Suppressor macrophage treated with lipopolysaccharide for 4 hours (primary cell): ENCODE measurements around the gene ELOVL7.
"Not testable (repeated sequence)": the region's sequence is repeated elsewhere in the genome, so short reads cannot be mapped to it uniquely, and the experiment has no call there.

Experiments
- DNase-seq: peaks from one replicate; pipeline ENCODE4 v3.0.0-alpha.2; 2020

ELOVL7 gene

GRCh38 chr5:60829490-60830266 lies 14.4 kb downstream of the ELOVL7 start:
- peak; percentile 15 for DNase-seq

DNA sequence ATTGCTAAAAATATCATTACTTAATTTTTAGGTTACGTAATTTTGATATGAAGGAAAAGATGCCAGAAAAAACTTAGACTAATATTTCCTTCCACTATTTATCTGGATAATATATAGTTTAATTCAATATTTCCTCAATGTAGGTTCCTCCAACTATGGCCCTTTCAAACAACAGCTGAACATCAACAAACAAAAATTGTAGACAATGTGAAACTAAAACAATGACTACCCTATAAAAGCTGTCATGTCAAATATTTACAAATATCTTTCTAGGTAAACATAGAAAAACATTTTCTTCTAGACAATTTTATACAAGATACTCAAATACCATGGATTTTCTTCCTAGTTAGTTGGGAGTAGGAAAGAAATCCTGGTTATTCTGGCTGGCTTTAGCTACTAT lies 16.9 kb downstream of the ELOVL7 start:
- DNase-seq = no peak

GRCh38 chr5:60826653-60827052 lies 17.4 kb downstream of the ELOVL7 start:
- DNase-seq = peak; percentile 33

GRCh38 chr5:60823574-60823973 lies 20.5 kb downstream of the ELOVL7 start:
- DNase-seq = no peak

- no peak for DNase-seq
Observed at GRCh38 chr5:60822285-60822556, 21.8 kb downstream of the ELOVL7 start.

DNA sequence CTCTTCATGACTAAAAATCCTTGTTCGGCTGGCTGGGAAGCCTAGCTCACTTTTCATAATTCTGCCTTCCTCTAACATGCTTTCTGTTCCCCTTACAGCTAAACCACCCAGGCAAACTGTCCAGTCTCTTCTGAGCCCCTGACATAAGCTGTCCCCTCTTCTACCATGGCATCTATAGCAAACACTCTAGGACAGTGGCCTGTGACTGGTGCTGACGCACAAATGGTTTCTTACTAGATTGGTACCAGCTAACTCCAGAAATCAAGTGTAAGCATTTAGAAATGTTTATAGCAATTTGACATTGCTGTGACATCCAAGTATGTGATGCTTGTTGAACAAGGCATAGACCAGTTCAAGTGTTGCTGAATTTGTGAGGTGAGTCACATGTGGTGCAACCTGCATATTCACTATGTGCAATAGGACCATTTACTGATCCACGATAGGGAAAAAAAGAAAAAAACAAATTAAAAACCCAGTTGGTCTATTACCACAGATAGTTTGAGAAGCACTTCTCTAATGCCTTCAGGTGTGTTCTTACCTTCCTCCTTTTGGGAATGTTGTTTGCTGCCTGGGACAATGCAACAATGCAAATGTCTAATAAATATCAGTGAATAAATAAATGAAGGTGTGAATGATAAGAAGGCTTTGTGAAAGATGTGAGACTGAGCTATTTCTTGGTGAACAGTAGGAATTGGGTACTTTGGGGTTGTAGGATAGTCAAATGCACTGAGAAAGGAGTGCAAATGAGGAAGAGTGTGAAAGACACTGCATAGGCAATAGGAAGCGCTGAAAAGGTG lies 22.4 kb downstream of the ELOVL7 start:
- DNase-seq = no peak

- DNase-seq = peak; percentile 32
Observed at GRCh38 chr5:60820593-60821487, 23.2 kb downstream of the ELOVL7 start.

DNA sequence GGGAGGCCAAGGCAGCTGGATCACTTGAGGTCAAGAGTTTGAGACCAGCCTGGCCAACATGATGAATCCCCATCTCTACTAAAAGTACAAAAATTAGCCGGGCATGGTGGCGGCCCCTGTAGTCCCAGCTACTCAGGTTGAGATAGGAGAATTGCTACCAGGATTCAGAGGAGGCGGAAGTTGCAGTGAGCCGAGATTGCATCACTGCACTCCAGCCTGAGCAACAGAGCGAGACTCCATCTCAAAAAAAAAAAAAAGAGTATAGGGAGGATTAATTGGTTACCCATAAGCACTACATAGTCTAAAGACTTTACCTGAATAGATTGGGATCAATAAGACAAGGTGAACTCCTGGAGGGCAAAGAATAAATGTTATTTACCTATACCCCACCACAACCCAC lies 27.9 kb downstream of the ELOVL7 start:
- not testable (repeated sequence) for DNase-seq

DNA sequence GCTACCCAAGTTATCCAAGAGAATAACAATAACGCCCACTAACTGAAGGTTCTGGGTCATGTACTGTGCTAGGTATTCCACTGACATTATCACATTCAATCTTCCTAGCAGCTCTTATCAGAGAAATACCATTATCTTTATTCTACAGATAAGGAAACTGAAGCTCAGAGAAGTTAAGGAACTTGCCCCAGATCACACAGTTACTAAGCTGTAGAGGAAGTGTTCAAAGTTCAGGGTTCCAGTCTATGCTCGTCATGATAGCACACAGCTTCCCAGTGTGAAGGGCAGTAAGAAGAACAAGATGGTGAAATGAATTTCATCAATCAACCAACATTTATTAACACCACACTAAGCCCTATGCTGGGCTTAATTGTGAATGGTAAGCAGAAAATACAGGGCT lies 29.6 kb downstream of the ELOVL7 start:
- DNase-seq = no peak

- no peak for DNase-seq
Observed at GRCh38 chr5:60812426-60812825, 31.6 kb downstream of the ELOVL7 start.

- no peak for DNase-seq
Observed at GRCh38 chr5:60811105-60811504, 33.0 kb downstream of the ELOVL7 start.

DNA sequence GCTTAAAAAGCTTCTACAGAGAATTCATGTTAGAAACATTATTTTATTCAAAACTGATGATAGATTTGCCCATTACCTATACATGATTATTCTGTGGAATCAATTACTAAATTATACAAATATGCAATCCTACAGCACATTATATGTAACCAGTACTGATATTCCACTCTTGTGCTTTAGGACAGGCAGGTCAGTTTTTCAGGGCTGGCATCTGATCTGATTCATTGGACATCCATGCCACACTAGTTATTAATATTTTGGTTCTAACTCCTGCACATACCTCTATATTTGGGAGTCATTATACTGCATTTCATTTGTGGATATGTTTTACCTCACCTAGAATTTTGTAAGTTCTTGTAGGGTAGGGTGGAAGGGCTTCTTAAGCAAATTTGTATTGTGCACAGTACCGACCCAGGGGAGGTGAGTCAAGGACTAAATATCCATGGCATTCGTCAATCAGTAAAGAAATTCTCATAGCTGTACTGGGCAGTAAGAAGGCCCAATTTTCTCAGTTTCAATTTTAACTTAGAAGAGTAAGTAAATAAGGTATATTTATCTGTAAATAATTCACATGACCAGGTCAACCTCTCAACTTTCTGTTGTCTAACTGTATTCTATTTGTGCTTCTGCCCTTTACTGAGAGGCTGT lies 33.5 kb downstream of the ELOVL7 start:
- DNase-seq = no peak

DNA sequence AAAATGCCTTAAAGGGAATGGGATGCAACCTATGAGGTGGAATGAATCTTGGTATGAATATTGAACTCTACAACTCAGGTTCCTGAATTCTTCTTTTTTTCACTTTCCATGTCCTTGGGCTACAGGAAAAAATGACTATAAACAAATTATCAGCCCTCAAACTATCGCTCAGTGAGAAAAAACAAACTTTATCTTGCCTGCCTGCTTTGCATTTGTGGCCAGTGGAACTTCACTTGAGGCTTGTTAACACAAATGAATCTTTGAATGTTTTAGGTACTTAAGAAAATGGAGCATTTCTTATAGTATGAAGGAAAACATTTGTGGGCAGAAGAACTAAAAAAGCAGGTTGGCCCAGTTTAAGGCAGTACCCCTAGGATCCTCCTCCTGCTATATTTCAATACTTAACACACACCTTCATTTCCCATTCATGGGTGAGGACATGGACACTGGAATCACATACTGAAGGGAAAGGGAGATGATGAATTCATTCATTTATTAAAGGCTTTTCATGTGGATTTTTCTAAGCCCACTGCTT lies 34.1 kb downstream of the ELOVL7 start:
- DNase-seq = no peak

DNA sequence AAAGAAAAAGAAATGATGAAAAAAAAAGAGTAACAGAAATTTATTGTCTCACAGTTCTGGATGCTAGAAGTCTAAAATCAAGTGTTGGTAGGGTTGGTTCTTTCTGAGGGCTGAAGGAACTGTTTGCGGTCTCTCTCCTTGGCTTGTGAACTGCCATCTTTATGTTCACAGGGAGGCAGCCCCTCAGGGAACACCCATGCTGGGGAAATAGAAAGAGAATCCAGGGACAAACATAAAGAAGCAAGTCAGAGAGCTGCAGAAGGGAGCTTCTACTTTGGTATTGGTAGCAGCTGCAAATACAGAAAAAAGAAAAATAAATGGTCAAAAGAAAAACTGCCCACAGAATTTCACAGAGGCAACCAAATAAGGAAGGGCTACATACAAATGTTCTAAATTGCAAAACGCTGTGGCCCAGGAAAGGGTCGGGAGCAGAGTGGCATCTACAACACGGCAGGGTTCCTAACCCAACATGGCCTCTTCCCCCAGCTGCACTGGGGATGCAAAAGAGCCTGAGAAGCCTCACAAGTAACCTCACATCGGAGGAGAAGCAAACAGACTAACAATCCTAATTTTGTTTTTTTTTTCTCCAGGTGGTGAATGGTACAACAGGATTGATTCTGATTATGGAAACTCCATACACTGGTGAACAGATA lies 37.4 kb downstream of the ELOVL7 start:
- no peak for DNase-seq

DNA sequence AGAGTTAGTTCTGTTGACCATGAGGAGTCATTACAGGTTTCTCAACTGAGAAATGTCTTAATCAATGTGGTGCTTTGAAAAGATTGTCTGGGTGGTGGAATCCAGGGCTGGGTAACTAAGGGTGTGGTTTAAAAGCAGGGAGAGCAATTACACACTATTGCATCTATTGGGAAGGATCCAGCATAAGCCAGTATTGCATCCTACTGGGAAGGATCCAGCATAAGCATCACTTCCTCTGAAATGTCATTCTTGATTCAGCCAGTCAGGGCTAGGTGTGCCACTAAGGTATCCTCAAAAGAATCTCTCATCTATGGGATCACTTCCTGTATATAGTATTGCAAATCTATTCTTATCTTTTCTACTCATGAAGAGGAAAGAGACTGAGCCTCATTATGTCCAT lies 38.6 kb downstream of the ELOVL7 start:
- DNase-seq = no peak

- peak; percentile 13 for DNase-seq
Observed at GRCh38 chr5:60803712-60804111, 40.4 kb downstream of the ELOVL7 start.

GRCh38 chr5:60802986-60803385 lies 41.1 kb downstream of the ELOVL7 start:
- DNase-seq = no peak

- no peak for DNase-seq
Observed at GRCh38 chr5:60802226-60802625, 41.8 kb downstream of the ELOVL7 start.

GRCh38 chr5:60797482-60798153 lies 46.5 kb downstream of the ELOVL7 start:
- no peak for DNase-seq

GRCh38 chr5:60795424-60795950 lies 48.6 kb downstream of the ELOVL7 start:
- not testable (repeated sequence) for DNase-seq

DNA sequence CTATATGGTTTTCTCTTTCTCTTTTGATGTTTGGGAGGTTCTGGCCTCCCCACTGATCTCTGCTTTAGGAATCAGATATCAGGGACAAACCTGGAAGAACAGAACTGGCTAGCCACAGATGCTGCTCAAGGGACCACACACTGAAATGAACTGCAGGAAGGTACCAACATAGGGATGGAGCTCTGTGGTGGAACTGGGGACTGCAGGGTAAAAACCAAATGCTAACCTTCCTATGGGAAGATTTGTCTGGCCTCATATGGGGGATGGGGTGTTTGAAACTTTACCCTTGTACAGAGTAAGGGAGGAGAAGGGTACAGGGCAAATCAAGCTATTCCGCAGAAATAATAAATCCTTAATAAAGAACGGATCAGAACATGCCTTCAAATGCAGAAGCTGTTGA lies 49.4 kb downstream of the ELOVL7 start:
- no peak for DNase-seq
